A549 (cell line): Measurements from ENCODE around the gene PREX1. TPM values are rescaled to one million over a fixed set of nuclear protein-coding genes. Genes with fewer than 3 reads are reported as not detected.

ENCODE experiments used
- ATAC-seq, 2 experiments: fragments of 200-7000 bp in 1 of 2; fragments of >200 bp in 1 of 2; cut with Nextera tagmentation in 1 of 2; cut with Tn5 transposase in 1 of 2; 3 replicates each; pipeline versions ENCODE4 v1.8.0 to v1.9.1; 2018 to 2020; ENCODE audit warnings: mild to moderate bottlenecking in 1 of 2, moderate library complexity in 1 of 2
- CTCF ChIA-PET: fragments of 300-600 bp; sonication (Branson Sonifier 250); formaldehyde crosslinking; extraction: SDS; loops from one replicate; lab custom pipeline; 2021; ENCODE audit warnings: antibody characterized with exemption, inconsistent platforms; lab: Yijun Ruan, JAX
- POLR2A ChIA-PET: fragments of 350-600 bp; formaldehyde crosslinking; extraction: SDS; loops from one replicate; lab custom pipeline; 2021; ENCODE audit warnings: antibody characterized with exemption, inconsistent platforms; lab: Yijun Ruan, JAX
- DNase-seq, 2 experiments: peaks; one replicate each; pipeline versions ENCODE4 v3.0.0 to v3.0.0-alpha.2; 2011 to 2016; ENCODE audit warnings: low read depth in 1 of 2, low spot score in 1 of 2
- FAIRE-seq: peaks from 2 replicates; lab custom pipeline; 2011; peaks lifted over from hg19 to GRCh38; lab: Jason Lieb, UNC
- H3K27ac ChIP-seq, 2 experiments: fragments of >200 bp; sonication (Bioruptor Twin); formaldehyde crosslinking; 3 replicates each; pipeline ENCODE4 v1.5.1; 2016 to 2017
- H3K4me1 ChIP-seq: fragments of >200 bp; sonication (Bioruptor Twin); formaldehyde crosslinking; 3 replicates; pipeline ENCODE4 v1.6.1; 2016
- H3K4me2 ChIP-seq: fragments of >200 bp; sonication (Bioruptor Twin); formaldehyde crosslinking; 3 replicates; pipeline ENCODE4 v1.6.1; 2016
- H3K4me3 ChIP-seq: fragments of >200 bp; sonication (Bioruptor Twin); formaldehyde crosslinking; 3 replicates; pipeline ENCODE4 v1.5.1; 2016
- H3K9me3 ChIP-seq: fragments of >200 bp; sonication (Bioruptor Twin); formaldehyde crosslinking; 3 replicates; pipeline ENCODE4 v1.6.1; 2016
- ATOH8 ChIP-seq: fragments of 250-450 bp; sonication (Bioruptor Pico); IDR thresholded peaks from 2 replicates; pipeline ENCODE4 v1.5.0; 2020; ENCODE audit warnings: low read depth, mild to moderate bottlenecking, moderate library complexity
- CBX2 ChIP-seq: fragments of 200-600 bp; sonication (generic); IDR thresholded peaks from 2 replicates; pipeline ENCODE4 v1.6.1; 2016; ENCODE audit warnings: low read depth, mild to moderate bottlenecking, borderline replicate concordance
- CTCF ChIP-seq: fragments of >200 bp; sonication (Bioruptor Twin); formaldehyde crosslinking; IDR thresholded peaks from 3 replicates; pipeline ENCODE4 v1.5.1; 2016
- ELK1 ChIP-seq: fragments of 150-350 bp; IDR thresholded peaks from 2 replicates; pipeline ENCODE4 v1.6.1; 2014; ENCODE audit warnings: low read depth, mild to moderate bottlenecking, low read length
- ESRRA ChIP-seq: fragments of 150-350 bp; IDR thresholded peaks from 2 replicates; pipeline ENCODE4 v1.6.1; 2014; ENCODE audit warnings: mild to moderate bottlenecking, low read length, borderline replicate concordance
- FOSL2 ChIP-seq, 2 experiments: fragments of 450-650 bp in 1 of 2; fragments of >200 bp in 1 of 2; sonication (Bioruptor Twin) in 1 of 2; formaldehyde crosslinking; IDR thresholded peaks; 2 replicates each; pipeline versions ENCODE4 v1.5.0 to v1.6.1; 2016 to 2020; ENCODE audit warnings: mild to moderate bottlenecking in 1 of 2, moderate library complexity in 1 of 2
- FOXS1 ChIP-seq: fragments of 250-450 bp; sonication (Bioruptor Pico); IDR thresholded peaks from 2 replicates; pipeline ENCODE4 v1.5.0; 2020; ENCODE audit warnings: mild to moderate bottlenecking, moderate library complexity
- HDAC2 ChIP-seq: fragments of 200-600 bp; sonication (generic); IDR thresholded peaks from 2 replicates; pipeline ENCODE4 v1.6.1; 2016
- HES2 ChIP-seq: fragments of >200 bp; sonication (Bioruptor Twin); formaldehyde crosslinking; IDR thresholded peaks from 2 replicates; pipeline ENCODE4 v1.6.1; 2016
- HMGXB4 ChIP-seq: fragments of 250-450 bp; sonication (Bioruptor Pico); IDR thresholded peaks from 2 replicates; pipeline ENCODE4 v1.5.0; 2021; ENCODE audit warnings: mild to moderate bottlenecking, moderate library complexity, borderline replicate concordance
- JUN ChIP-seq, 2 experiments: fragments of >200 bp; sonication (Bioruptor Twin); formaldehyde crosslinking; IDR thresholded peaks; 2 replicates in 1 of 2; 3 replicates in 1 of 2; pipeline ENCODE4 v1.6.1; 2016 to 2017
- JUNB ChIP-seq: fragments of >200 bp; sonication (Bioruptor Twin); formaldehyde crosslinking; IDR thresholded peaks from 2 replicates; pipeline ENCODE4 v1.6.1; 2016
- KDM1A ChIP-seq: fragments of 200-600 bp; sonication (generic); IDR thresholded peaks from 2 replicates; pipeline ENCODE4 v1.6.1; 2016; ENCODE audit warnings: low read depth, mild to moderate bottlenecking
- MAZ ChIP-seq: fragments of 150-350 bp; IDR thresholded peaks from 2 replicates; pipeline ENCODE4 v1.6.1; 2014; ENCODE audit warnings: antibody characterized with exemption, low read depth, low read length, borderline replicate concordance
- NR3C1 ChIP-seq: fragments of >200 bp; sonication (Bioruptor Twin); formaldehyde crosslinking; IDR thresholded peaks from 3 replicates; pipeline ENCODE4 v1.6.1; 2017
- POLR2A ChIP-seq: IDR thresholded peaks from 2 replicates; pipeline ENCODE4 v1.6.1; 2012; ENCODE audit warnings: mild to moderate bottlenecking, low read length
- POLR2AphosphoS2 ChIP-seq: conservative IDR thresholded peaks from 2 replicates; pipeline ENCODE4 v1.6.1; 2012; ENCODE audit warnings: low read length, improper control_type of control experiment, inconsistent platforms
- SREBF2 ChIP-seq: fragments of 450-650 bp; IDR thresholded peaks from 2 replicates; pipeline ENCODE4 v1.6.1; 2014; ENCODE audit warnings: mild to moderate bottlenecking, moderate library complexity
- TFCP2L1 ChIP-seq: fragments of 250-450 bp; sonication (Bioruptor Pico); IDR thresholded peaks from 2 replicates; pipeline ENCODE4 v1.5.0; 2021; ENCODE audit warnings: mild to moderate bottlenecking
- ZC3H11A ChIP-seq: fragments of 450-650 bp; IDR thresholded peaks from 2 replicates; pipeline ENCODE4 v1.6.1; 2014; ENCODE audit warnings: antibody characterized with exemption, mild to moderate bottlenecking
- ZFP36 ChIP-seq: fragments of 450-650 bp; IDR thresholded peaks from 2 replicates; pipeline ENCODE4 v1.6.1; 2014; ENCODE audit warnings: borderline replicate concordance; ENCODE audit not compliant: partially characterized antibody
- WGBS: methylation state at CpG from one replicate; pipeline ENCODE4 v1.1.6; 2017; ENCODE audit errors: missing lambda C conversion rate; 5-methylcytosine and 5-hydroxymethylcytosine counted together
- polyA plus RNA-seq, 4 experiments: library from polyadenylated mRNA; depleted of rRNA in 3 of 4; stranded (reverse); fragments of >200 nt; fragmentation: RNase III in 1 of 4; extraction: RNeasy Plus Mini Kit Qiagen cat#74134 plus additional on column Dnase treatment in 1 of 4; gene quantifications; 2 replicates in 3 of 4; 3 replicates in 1 of 4; pipeline ENCODE4 v1.2.3, GENCODE V29; 2011 to 2017

The PREX1 gene
- polyA plus RNA-seq, 2 of the 4 experiments (the other 2 are of a cell fraction): 3.6 to 4.2 TPM

GRCh38 chr20:48649868-48650267 is 177.9 kb downstream of the PREX1 start:
- 85% methylated on average over 8 of the region's 9 CpGs for WGBS
- ATAC-seq: no peak
- H3K4me3 ChIP-seq: no peak overlapping the region
- H3K9me3 ChIP-seq: no peaks in the 10 kb centered on the region
- TF ChIP-seq ZC3H11A (no peak), CTCF (no peak), HMGXB4 (CRISPR knock-in tag) (no peak), ATOH8 (CRISPR knock-in tag) (no peak), CBX2 (no peak), KDM1A (no peak), FOSL2 (IDR thresholded peaks at IDR 0.05) (no peak), FOSL2 (CRISPR knock-in tag; IDR thresholded peaks at IDR 0.05) (no peak), TFCP2L1 (CRISPR knock-in tag) (no peak), HES2 (no peak), MAZ (no peak), FOXS1 (no peak), NR3C1 (no peak), POLR2A (no peak), POLR2AphosphoS2 (no peak), ZFP36 (no peak), HDAC2 (no peak), JUN (IDR thresholded peaks at IDR 0.05) (no peak)
- no peak overlapping the region for H3K4me2 ChIP-seq
- no peaks in the 10 kb centered on the region for H3K4me1 ChIP-seq
- no peak overlapping the region for H3K27ac ChIP-seq
- ChIA-PET POLR2A (no interaction called here), CTCF (interaction anchor here (2.4 to 13.8 kb wide), 3 partner anchors 7 to 262 kb away, joined by 16 to 494 read pairs (median 46); partner anchors contain the start of gene ARFGEF2)
- FAIRE-seq: no peak
- DNase-seq: no peak

GRCh38 chr20:48649104-48649626 is 178.6 kb downstream of the PREX1 start:
- ChIA-PET CTCF (interaction anchor here (2.4 to 4.9 kb wide), 2 partner anchors 8 to 256 kb away, joined by 16 to 46 read pairs; no protein-coding TSS in a partner anchor), POLR2A (no interaction called here)
- Histone ChIP-seq H3K4me3 (no peak overlapping the region), H3K4me1 (no peaks in the 10 kb centered on the region), H3K4me2 (no peak overlapping the region), H3K9me3 (no peaks in the 10 kb centered on the region), H3K27ac (no peak overlapping the region)
- FAIRE-seq (no peak), DNase-seq (no peak), ATAC-seq (no peak)
- WGBS: 77% methylated on average over 7 of the region's 9 CpGs
- TF ChIP-seq ESRRA (no peak), ZC3H11A (no peak)

GRCh38 chr20:48648482-48649051 is 179.2 kb downstream of the PREX1 start:
- DNase-seq: no peak
- no peak for FAIRE-seq
- Histone ChIP-seq H3K4me3 (no peak overlapping the region), H3K27ac (no peak overlapping the region), H3K4me1 (no peaks in the 10 kb centered on the region), H3K4me2 (no peak overlapping the region), H3K9me3 (no peaks in the 10 kb centered on the region)
- ChIA-PET CTCF (interaction anchor here (1.0 to 4.9 kb wide), 4 partner anchors 9 to 256 kb away, joined by 3 to 46 read pairs (median 10); no protein-coding TSS in a partner anchor), POLR2A (no interaction called here)
- TF ChIP-seq JUNB (no peak), ZFP36 (no peak), SREBF2 (no peak), ELK1 (no peak)
- 78% methylated on average over 9 of the region's 9 CpGs for WGBS
- no peak for ATAC-seq
